Measurements from ENCODE around the gene FANCB.

Gene FANCB

DNA sequence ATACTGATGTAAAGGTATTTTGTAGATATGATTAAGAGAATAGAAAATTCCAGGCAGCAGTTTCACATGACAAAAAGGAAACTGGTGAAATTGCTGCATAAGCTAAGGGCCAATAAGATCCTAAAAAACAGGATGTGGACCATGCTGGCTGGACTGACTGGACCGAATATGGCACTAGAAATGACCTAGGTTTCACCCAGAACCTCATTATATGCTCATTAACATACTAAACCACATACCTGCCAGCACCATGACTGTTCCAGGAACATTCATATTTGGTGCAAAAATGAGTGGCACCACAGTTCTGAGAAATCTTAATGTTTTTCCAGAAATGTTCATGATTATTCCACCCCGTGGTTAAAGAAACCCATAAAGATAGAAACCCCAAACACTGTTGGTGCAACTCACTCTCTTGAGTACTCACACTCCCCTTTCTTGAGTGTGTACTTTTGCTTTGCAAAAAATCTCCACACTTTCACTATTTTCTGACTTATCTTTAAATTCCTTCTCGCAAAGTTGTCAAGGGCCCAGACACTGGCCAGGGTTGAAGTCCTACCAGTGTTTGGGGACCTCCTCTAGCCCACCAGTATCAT lies 74.0 kb downstream of the FANCB start:
- no peak for TF ChIP-seq CTCF (conservative IDR thresholded peaks at IDR 0.05; ENCODE audit: control insufficient read depth, insufficient read depth, low read depth, low read length)
- no peak for DNase-seq (ENCODE audit: low read depth)
- no peak overlapping the region for H3K4me3 ChIP-seq (ENCODE audit: control insufficient read depth, low read depth, low read length)
